Mammary epithelial cell (primary cell): ENCODE measurements around the gene RAPSN.

Source experiments
- CTCF ChIP-seq, 2 donors: IDR thresholded peaks in 1 of 2; conservative IDR thresholded peaks in 1 of 2; 2 replicates each; pipeline ENCODE4 v1.5.1; 2011 to 2012; ENCODE audit warnings: inconsistent platforms in 2 of 2, low read length in 2 of 2, mild to moderate bottlenecking in 2 of 2, control low read depth in 1 of 2, low read depth in 1 of 2; ENCODE audit not compliant: insufficient read depth in 1 of 2; ENCODE audit errors: extremely low read depth in 1 of 2
- EZH2 ChIP-seq: IDR thresholded peaks from 2 replicates; pipeline ENCODE4 v1.6.1; 2012; ENCODE audit warnings: low read length, inconsistent platforms, borderline replicate concordance

DNA sequence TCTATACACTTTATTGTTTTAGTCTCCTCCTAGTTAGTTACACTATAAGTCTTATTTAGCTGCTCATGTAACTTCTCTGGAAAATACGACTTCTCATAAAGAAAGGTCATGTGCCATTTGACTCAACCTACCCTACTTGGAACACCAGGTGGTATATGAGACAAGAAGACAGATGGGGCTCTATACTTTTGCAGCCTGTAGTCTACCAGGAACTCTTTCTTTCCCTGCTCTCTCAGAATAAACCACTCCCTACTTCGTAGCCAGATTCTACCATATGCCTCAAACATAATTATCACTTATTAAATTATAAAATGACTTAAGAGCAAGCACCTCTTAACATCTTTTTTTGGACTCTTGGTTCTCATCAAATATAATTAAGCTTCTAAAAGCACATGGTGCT lies 38.5 kb upstream of the RAPSN start:
- TF ChIP-seq EZH2 (no peak), CTCF (conservative IDR thresholded peaks at IDR 0.05 in 1 of 2, IDR thresholded peaks at IDR 0.05 in 1 of 2; ENCODE audit: extremely low read depth in 1 of 2, insufficient read depth in 1 of 2, low read depth in 1 of 2, low read length in 2 of 2) (no peak)
